Measurements from ENCODE around the gene ZBED1.
A peak's percentile ranks its signal among the peaks of the same experiment; 100 is the strongest.
"Not testable (repeated sequence)": the region's sequence is repeated elsewhere in the genome, so short reads cannot be mapped to it uniquely, and the experiment has no call there.

ZBED1 gene

GRCh38 chrX:2473064-2473463 is 27.7 kb downstream of the ZBED1 start:
- FAIRE-seq: not testable (repeated sequence)

- FAIRE-seq: no peak
Observed at GRCh38 chrX:2471641-2472040, 29.1 kb downstream of the ZBED1 start.

- not testable (repeated sequence) for FAIRE-seq
Observed at GRCh38 chrX:2471126-2471525, 29.6 kb downstream of the ZBED1 start.

- FAIRE-seq: not testable (repeated sequence)
Observed at GRCh38 chrX:2469852-2470251, 30.9 kb downstream of the ZBED1 start.

- no peak for FAIRE-seq
Observed at GRCh38 chrX:2469196-2469685, 31.5 kb downstream of the ZBED1 start.

GRCh38 chrX:2468261-2469195 is 32.2 kb downstream of the ZBED1 start:
- no peak for FAIRE-seq

GRCh38 chrX:2466876-2467656 is 33.7 kb downstream of the ZBED1 start:
- no peak for FAIRE-seq

GRCh38 chrX:2464677-2465166 is 36.1 kb downstream of the ZBED1 start:
- no peak for FAIRE-seq

GRCh38 chrX:2463973-2464676 is 36.7 kb downstream of the ZBED1 start:
- no peak for FAIRE-seq

- not testable (repeated sequence) for FAIRE-seq
Observed at GRCh38 chrX:2463481-2463880, 37.3 kb downstream of the ZBED1 start.

GRCh38 chrX:2462780-2463179 is 38.0 kb downstream of the ZBED1 start:
- FAIRE-seq: no peak

GRCh38 chrX:2462074-2462473 is 38.7 kb downstream of the ZBED1 start:
- no peak for FAIRE-seq

- FAIRE-seq: no peak
Observed at GRCh38 chrX:2461711-2462016, 39.1 kb downstream of the ZBED1 start.

GRCh38 chrX:2460821-2461710 is 39.7 kb downstream of the ZBED1 start:
- FAIRE-seq: not testable (repeated sequence)

- FAIRE-seq: not testable (repeated sequence)
Observed at GRCh38 chrX:2460048-2460447, 40.7 kb downstream of the ZBED1 start.

GRCh38 chrX:2458309-2458708 is 42.5 kb downstream of the ZBED1 start:
- no peak for FAIRE-seq

- FAIRE-seq: peak; percentile 82
Observed at GRCh38 chrX:2457289-2458133, 43.3 kb downstream of the ZBED1 start.

- not testable (repeated sequence) for FAIRE-seq
Observed at GRCh38 chrX:2456091-2456490, 44.7 kb downstream of the ZBED1 start.

- not testable (repeated sequence) for FAIRE-seq
Observed at GRCh38 chrX:2454620-2455019, 46.2 kb downstream of the ZBED1 start.

- no peak for FAIRE-seq
Observed at GRCh38 chrX:2452799-2453198, 48.0 kb downstream of the ZBED1 start.

GRCh38 chrX:2452317-2452784 is 48.4 kb downstream of the ZBED1 start:
- no peak for FAIRE-seq
